ENCODE measurements around the gene LMX1A. TPM values are rescaled to one million over a fixed set of nuclear protein-coding genes. Genes with fewer than 3 reads are reported as not detected.

The LMX1A gene
- total and polyA plus RNA-seq, 2 donors from 2014 or later: not detected

- no peak for FAIRE-seq
- intact Hi-C loops (cut with DNase I): no loop called here
Observed at GRCh38 chr1:165228111-165228655, 128.3 kb downstream of the LMX1A start.

GRCh38 chr1:165226326-165226725 is 130.2 kb downstream of the LMX1A start:
- no peak for TF ChIP-seq CTCF (IDR thresholded peaks at IDR 0.05; ENCODE audit: borderline replicate concordance, extremely low read depth, insufficient read depth)
- no peaks in the 10 kb centered on the region for H3K36me3 ChIP-seq (ENCODE audit: control insufficient read depth in 2 of 3, insufficient read depth in 3 of 3, low read length in 3 of 3)
- no peaks in the 10 kb centered on the region for H3K9me3 ChIP-seq (ENCODE audit: control insufficient read depth in 2 of 3, insufficient read depth in 1 of 3, low read length in 3 of 3)
- no peak overlapping the region for H3K4me3 ChIP-seq (ENCODE audit: low read length in 3 of 3)
- FAIRE-seq (no peak), DNase-seq (no peak)
- H3K4me1 ChIP-seq (ENCODE audit: control insufficient read depth in 2 of 3, insufficient read depth in 2 of 3, low read depth in 1 of 3, low read length in 3 of 3): no peaks in the 10 kb centered on the region
- no peaks in the 10 kb centered on the region for H3K27me3 ChIP-seq (ENCODE audit: control insufficient read depth, insufficient read depth, low read length)
- no peak overlapping the region for H3K9ac ChIP-seq (ENCODE audit: low read length in 3 of 3)
- no peak overlapping the region for H3K27ac ChIP-seq (ENCODE audit: low read depth in 2 of 2, low read length in 2 of 2)
- intact Hi-C loops (cut with DNase I): no loop called here

More at GRCh38 chr1:165228111-165228655, 128.3 kb downstream of the LMX1A start:
- no peak for DNase-seq
- H3K27ac ChIP-seq (ENCODE audit: low read depth in 2 of 2, low read length in 2 of 2): no peak overlapping the region
- no peak overlapping the region for H3K4me3 ChIP-seq (ENCODE audit: low read length in 3 of 3)
- no peaks in the 10 kb centered on the region for H3K36me3 ChIP-seq (ENCODE audit: control insufficient read depth in 2 of 3, insufficient read depth in 3 of 3, low read length in 3 of 3)
- no peaks in the 10 kb centered on the region for H3K4me1 ChIP-seq (ENCODE audit: control insufficient read depth in 2 of 3, insufficient read depth in 2 of 3, low read depth in 1 of 3, low read length in 3 of 3)
- TF ChIP-seq CTCF (IDR thresholded peaks at IDR 0.05; ENCODE audit: borderline replicate concordance, extremely low read depth, insufficient read depth): no peak
- no peak overlapping the region for H3K9ac ChIP-seq (ENCODE audit: low read length in 3 of 3)
- no peaks in the 10 kb centered on the region for H3K9me3 ChIP-seq (ENCODE audit: control insufficient read depth in 2 of 3, insufficient read depth in 1 of 3, low read length in 3 of 3)
- peaks cover under 1% of the 10 kb centered on the region for H3K27me3 ChIP-seq (ENCODE audit: control insufficient read depth, insufficient read depth, low read length)

- no peaks in the 10 kb centered on the region for H3K36me3 ChIP-seq (ENCODE audit: control insufficient read depth in 2 of 3, insufficient read depth in 3 of 3, low read length in 3 of 3)
- no peak overlapping the region for H3K4me3 ChIP-seq (ENCODE audit: low read length in 3 of 3)
- H3K9ac ChIP-seq (ENCODE audit: low read length in 3 of 3): no peak overlapping the region
- no peak overlapping the region for H3K27ac ChIP-seq (ENCODE audit: low read depth in 2 of 2, low read length in 2 of 2)
- no peaks in the 10 kb centered on the region for H3K4me1 ChIP-seq (ENCODE audit: control insufficient read depth in 2 of 3, insufficient read depth in 2 of 3, low read depth in 1 of 3, low read length in 3 of 3)
- H3K9me3 ChIP-seq (ENCODE audit: control insufficient read depth in 2 of 3, insufficient read depth in 1 of 3, low read length in 3 of 3): no peaks in the 10 kb centered on the region
- no peak for TF ChIP-seq CTCF (IDR thresholded peaks at IDR 0.05; ENCODE audit: borderline replicate concordance, extremely low read depth, insufficient read depth)
- DNase-seq (no peak), FAIRE-seq (no peak)
- intact Hi-C loops (cut with DNase I): no loop called here
- no peaks in the 10 kb centered on the region for H3K27me3 ChIP-seq (ENCODE audit: control insufficient read depth, insufficient read depth, low read length)
Observed at GRCh38 chr1:165225650-165226049, 130.9 kb downstream of the LMX1A start.

GRCh38 chr1:165225062-165225461 is 131.5 kb downstream of the LMX1A start:
- intact Hi-C loops (cut with DNase I): no loop called here
- no peaks in the 10 kb centered on the region for H3K27me3 ChIP-seq (ENCODE audit: control insufficient read depth, insufficient read depth, low read length)

More at GRCh38 chr1:165225062-165225461, 131.5 kb downstream of the LMX1A start:
- H3K9ac ChIP-seq (ENCODE audit: low read length in 3 of 3): no peak overlapping the region
- no peaks in the 10 kb centered on the region for H3K9me3 ChIP-seq (ENCODE audit: control insufficient read depth in 2 of 3, insufficient read depth in 1 of 3, low read length in 3 of 3)
- no peak overlapping the region for H3K27ac ChIP-seq (ENCODE audit: low read depth in 2 of 2, low read length in 2 of 2)
- FAIRE-seq: no peak
- DNase-seq: no peak
- H3K4me1 ChIP-seq (ENCODE audit: control insufficient read depth in 2 of 3, insufficient read depth in 2 of 3, low read depth in 1 of 3, low read length in 3 of 3): no peaks in the 10 kb centered on the region
- no peak for TF ChIP-seq CTCF (IDR thresholded peaks at IDR 0.05; ENCODE audit: borderline replicate concordance, extremely low read depth, insufficient read depth)
- no peaks in the 10 kb centered on the region for H3K36me3 ChIP-seq (ENCODE audit: control insufficient read depth in 2 of 3, insufficient read depth in 3 of 3, low read length in 3 of 3)
- no peak overlapping the region for H3K4me3 ChIP-seq (ENCODE audit: low read length in 3 of 3)

Measured in kidney (tissue), 14 donors.